ENCODE data around the gene TTBK2.
"Not testable (repeated sequence)": the region's sequence is repeated elsewhere in the genome, so short reads cannot be mapped to it uniquely, and the experiment has no call there.

Gene TTBK2

GRCh38 chr15:42826251-42826890 is 94.2 kb downstream of the TTBK2 start:
- no peak for DNase-seq (ENCODE audit: low spot score)

- no peak for DNase-seq (ENCODE audit: low spot score)
These were observed 95.0 kb downstream of the TTBK2 start for GRCh38 chr15:42825599-42825998.

DNA sequence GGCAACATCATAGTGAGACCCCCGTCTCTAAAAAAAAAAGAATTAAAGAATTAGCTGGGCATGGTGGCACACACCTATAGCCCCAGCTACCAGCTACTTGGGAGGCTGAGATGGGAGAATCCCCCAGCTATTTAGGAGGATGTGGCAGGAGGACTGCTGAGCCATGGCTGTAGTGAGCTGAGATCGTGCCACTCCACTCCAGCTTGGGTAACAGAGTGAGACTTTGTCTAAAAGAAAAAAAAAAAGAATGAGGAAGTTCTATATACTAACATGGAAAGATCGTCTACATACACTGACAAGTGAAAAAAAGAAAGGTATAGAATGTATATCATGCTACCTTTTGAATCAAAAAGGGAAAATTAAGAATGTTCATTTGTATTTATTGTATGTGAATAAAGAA is 99.8 kb downstream of the TTBK2 start:
- DNase-seq (ENCODE audit: low spot score) = no peak

DNA sequence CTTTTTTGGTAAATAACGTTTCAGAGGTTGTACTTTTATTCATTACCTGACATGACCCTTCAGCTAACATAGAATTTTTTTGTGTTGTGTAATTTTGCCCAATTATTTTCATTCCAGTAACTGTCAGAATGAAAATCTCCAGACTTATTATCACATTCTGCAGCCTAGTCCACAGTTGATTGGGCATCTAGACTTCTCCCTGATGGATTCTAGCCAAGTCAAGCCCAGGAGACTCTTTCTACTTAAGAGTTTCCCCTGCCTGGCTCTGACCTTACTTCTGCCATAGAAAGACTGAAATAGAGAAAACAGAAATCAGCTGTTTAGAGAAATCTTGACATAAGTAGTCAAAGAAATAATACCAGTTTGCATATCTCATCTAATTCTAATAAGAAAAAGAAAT is 100.8 kb downstream of the TTBK2 start:
- no peak for DNase-seq (ENCODE audit: low spot score)

DNA sequence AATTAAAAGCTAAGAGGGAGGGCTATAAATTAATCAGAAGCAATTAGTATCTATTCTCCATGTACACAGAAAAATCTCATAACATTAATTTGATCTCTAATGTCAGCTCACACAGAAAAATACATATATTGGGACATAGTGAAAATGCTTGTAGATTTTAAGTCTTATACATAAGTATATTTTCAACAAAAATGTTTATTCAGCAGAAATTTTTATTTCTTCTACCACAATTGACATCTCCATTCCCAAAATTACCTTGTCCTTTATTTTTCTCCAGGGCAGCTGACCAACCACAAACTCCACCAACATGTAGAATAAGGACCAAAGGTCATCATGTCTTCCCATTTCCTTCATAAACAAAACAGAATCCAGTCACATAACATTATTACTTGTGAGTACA is 109.1 kb downstream of the TTBK2 start:
- no peak for DNase-seq (ENCODE audit: low spot score)

GRCh38 chr15:42808913-42809312 is 111.7 kb downstream of the TTBK2 start:
- DNase-seq (ENCODE audit: low spot score) = no peak

DNA sequence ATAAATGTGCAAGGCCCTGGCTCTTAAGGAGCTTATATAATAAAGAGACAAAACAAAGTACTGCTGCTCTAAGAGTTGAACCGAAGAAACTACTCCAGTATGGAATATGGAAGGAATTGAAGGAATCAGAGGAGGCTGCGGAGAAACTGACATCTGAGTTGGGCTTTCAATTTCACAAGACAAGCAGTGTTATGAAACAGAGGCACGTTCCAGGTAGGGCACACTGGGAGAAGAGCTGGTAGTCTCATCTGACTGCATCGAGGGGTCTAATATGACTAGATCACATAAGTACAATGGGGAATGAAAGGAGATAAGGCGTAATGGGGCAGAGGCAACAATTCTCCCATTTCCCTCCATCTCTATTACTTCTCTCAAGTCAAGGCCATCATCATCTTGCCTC is 115.3 kb downstream of the TTBK2 start:
- DNase-seq (ENCODE audit: low spot score) = no peak

DNA sequence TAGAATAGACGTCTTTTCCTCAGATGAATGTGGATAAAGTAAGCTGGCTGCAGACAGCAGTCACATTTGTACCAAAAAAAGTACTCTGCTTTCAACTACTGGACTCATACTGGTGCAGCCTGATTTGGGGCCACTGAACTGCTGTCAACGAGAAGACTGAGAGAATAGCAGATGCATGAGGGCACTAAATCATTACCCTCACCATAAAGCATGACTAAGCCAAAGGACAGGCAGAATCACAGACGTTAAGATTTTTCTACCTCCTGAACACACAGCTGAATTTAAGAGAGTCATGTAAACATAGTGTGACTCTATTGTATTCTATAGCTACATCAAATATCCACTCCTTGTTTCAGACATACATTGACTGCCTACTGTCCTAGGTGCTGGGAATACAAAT is 115.8 kb downstream of the TTBK2 start:
- no peak for DNase-seq (ENCODE audit: low spot score)

DNA sequence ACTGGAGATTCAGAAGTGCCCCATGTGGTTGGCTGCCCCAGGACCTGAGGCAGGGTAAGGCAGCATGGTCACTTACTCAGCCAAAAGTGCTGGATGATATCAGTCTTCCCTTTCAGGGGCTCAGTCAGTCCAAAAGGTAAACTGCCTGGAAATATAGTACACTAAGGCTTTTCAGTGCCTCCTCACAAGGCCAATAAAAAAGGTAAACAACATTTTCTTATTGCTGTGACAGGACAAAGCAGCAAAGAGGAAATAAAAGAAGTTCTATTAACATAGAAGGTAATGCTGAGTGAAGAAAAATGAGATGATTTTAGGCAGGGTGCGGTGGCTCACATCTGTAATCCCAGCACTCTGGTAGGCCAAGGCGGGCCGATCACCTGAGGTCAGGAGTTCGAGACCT is 117.1 kb downstream of the TTBK2 start:
- no peak for DNase-seq (ENCODE audit: low spot score)

DNA sequence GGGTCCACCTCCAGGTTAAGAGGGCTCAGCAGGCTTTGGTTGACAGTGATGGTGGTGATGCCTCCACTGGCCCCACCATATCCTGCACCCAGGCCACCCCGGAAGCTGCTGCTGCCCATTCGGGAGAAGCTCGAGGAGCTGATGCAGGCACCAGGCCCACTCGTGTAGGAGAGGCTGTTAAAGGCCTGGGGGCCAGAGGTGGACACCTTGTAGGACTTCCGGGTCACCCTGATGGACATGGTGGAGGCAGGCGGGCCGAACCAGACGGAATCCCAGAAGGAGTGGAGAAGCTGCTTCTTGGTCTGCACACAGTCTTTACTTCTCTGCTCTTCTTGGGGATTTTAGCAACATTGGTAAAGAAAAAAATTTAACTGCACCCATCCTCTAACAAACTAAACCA is 118.4 kb downstream of the TTBK2 start:
- no peak for DNase-seq (ENCODE audit: low spot score)

GRCh38 chr15:42800731-42801474 is 119.7 kb downstream of the TTBK2 start:
- no peak for DNase-seq (ENCODE audit: low spot score)

DNA sequence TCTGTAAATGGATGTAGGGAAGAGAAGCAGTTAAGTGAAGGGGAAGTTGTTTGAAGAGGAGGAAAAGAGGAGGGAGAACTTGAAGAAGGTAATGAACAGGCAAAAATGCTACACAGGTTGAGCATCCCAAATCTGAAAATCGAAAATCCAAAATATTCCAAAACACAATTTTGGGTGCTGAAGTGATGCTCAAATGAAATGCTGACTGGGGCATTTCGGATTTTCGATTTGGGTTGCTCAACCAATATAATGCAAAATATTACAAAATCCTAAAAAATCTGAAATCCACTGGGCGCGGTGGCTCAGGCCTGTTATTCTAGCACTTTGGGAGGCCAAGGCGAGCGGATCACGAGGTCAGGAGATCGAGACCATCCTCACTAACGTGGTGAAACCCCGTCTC is 121.8 kb downstream of the TTBK2 start:
- DNase-seq (ENCODE audit: low spot score) = no peak

DNA sequence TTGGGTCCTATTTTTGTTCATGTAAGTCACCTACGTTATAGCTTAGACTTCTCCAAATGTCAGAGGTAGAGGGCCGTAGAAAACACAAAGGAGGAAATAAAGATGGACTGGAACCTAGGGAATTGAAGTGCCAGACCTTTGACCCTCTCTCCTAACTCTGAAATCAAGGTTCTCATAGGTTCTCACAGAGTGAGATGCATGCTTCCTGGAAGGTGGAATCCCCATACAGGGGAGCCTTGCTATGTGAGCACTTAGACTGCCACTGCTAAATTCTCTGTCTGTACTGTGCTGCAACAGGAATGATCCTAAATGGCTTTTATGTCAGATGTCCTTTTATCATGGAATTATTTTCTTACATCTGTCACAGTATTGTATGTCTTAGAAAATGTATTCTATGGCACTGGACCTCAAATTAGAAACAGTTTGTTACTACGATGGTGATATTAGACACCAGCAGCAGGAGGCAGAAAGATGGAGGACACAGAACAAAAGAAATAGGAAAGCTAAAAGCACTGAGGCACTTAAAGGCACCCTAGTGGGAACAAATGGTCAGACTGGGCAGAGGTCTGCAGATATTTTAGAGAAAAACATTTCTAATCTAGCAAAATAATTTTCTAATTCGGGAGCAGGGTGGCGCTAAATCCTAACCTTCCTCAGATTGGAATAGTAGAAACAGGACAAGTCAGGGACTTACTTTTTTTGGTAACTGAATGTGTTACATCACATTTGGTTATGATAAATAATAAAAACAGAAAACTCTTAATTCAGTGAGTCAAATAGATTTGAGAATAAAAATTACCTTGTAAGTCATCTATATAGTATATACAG is 123.4 kb downstream of the TTBK2 start:
- no peak for DNase-seq (ENCODE audit: low spot score)

- no peak for DNase-seq (ENCODE audit: low spot score)
These were observed 131.9 kb downstream of the TTBK2 start for GRCh38 chr15:42788725-42789124.

GRCh38 chr15:42786978-42787377 is 133.6 kb downstream of the TTBK2 start:
- DNase-seq (ENCODE audit: low spot score) = no peak

DNA sequence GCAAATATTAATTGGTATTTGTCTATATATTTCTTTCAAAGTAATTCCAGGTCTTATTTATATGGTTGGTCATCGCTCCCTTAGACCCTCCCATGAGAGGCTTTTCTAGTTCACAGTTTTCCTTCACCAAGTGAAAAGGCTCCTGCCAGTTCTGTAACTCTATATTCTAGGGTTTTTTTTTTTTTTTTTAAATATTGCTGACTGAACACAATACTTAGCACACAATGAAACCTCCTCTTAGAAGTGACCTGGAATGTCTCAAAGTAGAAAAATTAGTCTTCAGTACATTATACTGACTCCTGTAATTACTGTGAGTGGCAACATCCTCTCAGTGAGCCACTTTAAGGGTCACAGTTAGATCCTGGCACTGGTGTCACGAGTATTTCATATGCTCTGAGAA is 135.0 kb downstream of the TTBK2 start:
- DNase-seq (ENCODE audit: low spot score) = no peak

DNA sequence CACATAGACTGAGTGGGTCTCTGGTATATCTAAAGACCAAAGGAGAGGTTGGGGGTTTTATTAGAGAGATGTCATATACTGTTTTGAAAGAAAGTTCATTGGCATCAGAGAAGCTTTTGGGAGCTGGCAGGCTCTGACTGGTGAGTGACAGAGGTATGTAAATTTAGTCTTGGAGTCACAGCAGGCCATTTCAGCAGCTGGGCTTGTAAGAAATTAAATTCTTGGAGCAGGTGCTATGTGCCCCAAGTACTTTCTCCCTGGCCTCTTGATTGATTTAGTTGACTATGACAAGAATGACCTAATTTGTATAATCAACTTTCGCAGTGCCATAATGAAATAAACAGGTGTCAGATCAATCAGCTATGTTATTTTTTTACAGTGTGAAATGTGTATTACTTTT is 135.9 kb downstream of the TTBK2 start:
- no peak for DNase-seq (ENCODE audit: low spot score)

GRCh38 chr15:42782716-42783115 is 137.9 kb downstream of the TTBK2 start:
- no peak for DNase-seq (ENCODE audit: low spot score)

- DNase-seq (ENCODE audit: low spot score) = no peak
These were observed 145.2 kb downstream of the TTBK2 start for GRCh38 chr15:42775416-42775815.

GRCh38 chr15:42772901-42773300 is 147.7 kb downstream of the TTBK2 start:
- DNase-seq (ENCODE audit: low spot score) = no peak

- no peak for DNase-seq (ENCODE audit: low spot score)
These were observed 148.4 kb downstream of the TTBK2 start for GRCh38 chr15:42772144-42772543.

DNA sequence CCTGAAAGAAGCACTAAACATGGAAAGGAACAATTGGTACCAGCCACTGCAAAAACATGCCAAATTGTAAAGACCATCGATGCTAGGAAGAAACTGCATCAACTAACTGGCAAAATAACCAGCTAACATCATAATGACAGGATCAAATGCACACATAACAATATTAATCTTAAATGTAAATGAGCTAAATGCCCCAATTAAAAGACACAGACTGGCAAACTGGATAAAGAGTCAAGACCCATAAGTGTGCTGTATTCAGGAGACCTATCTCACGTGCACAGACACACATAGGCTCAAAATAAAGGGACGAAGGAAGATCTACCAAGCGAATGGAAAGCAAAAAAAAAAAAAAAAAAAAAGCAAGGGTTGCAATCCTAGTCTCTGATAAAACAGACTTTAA is 154.5 kb downstream of the TTBK2 start:
- DNase-seq (ENCODE audit: low spot score) = not testable (repeated sequence)

- DNase-seq (ENCODE audit: low spot score) = peak; percentile 21
These were observed 156.3 kb downstream of the TTBK2 start for GRCh38 chr15:42764154-42764731.

Data from Ammon's horn (tissue), 1 donor.